Coronary artery (tissue), 2 donors: ENCODE measurements around the gene PGLYRP4.

Experiments used
- DNase-seq: peaks from one replicate; pipeline ENCODE4 v3.0.0-alpha.2; 2017; ENCODE audit warnings: low spot score
- H3K27ac ChIP-seq, 2 donors: fragments of 200-600 bp; sonication (generic); one replicate each; pipeline ENCODE4 v1.5.1; 2016 to 2019
- H3K4me3 ChIP-seq: fragments of 200-600 bp; sonication (generic); 2 replicates; pipeline ENCODE4 v1.5.1; 2016; ENCODE audit warnings: mild to moderate bottlenecking, moderate library complexity
- TF ChIP-seq, protein P1 (sequence below): fragments of 200-600 bp; sonication (generic); IDR thresholded peaks from one replicate; pipeline ENCODE4 v1.5.1; 2019; ENCODE audit warnings: antibody characterized with exemption

Gene PGLYRP4

DNA sequence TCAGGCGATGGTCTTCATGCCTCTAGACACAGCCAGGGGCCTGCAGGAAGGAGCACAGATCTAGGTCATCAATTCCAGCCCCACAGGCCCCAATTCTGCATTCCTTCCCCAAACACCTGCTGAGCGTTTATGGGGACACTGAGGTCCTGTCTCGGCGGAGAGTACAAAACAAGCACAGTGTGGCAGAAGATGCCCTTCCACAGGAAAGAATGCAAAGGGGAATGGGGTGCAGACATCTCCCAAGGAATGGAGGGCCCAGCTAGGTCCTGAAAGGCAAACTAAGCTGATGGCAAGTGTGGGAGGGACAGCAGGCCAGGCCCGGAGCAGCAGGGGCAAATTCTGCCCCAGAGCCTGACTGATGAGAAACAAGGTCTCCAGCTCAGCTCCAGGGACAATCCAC lies 45.8 kb upstream of the PGLYRP4 start:
- peak; percentile 41 for DNase-seq
- Histone ChIP-seq H3K4me3 (no peak overlapping the region), H3K27ac (no peak overlapping the region)
- TF ChIP-seq, protein P1, sequence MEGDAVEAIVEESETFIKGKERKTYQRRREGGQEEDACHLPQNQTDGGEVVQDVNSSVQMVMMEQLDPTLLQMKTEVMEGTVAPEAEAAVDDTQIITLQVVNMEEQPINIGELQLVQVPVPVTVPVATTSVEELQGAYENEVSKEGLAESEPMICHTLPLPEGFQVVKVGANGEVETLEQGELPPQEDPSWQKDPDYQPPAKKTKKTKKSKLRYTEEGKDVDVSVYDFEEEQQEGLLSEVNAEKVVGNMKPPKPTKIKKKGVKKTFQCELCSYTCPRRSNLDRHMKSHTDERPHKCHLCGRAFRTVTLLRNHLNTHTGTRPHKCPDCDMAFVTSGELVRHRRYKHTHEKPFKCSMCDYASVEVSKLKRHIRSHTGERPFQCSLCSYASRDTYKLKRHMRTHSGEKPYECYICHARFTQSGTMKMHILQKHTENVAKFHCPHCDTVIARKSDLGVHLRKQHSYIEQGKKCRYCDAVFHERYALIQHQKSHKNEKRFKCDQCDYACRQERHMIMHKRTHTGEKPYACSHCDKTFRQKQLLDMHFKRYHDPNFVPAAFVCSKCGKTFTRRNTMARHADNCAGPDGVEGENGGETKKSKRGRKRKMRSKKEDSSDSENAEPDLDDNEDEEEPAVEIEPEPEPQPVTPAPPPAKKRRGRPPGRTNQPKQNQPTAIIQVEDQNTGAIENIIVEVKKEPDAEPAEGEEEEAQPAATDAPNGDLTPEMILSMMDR, result no peak

DNA sequence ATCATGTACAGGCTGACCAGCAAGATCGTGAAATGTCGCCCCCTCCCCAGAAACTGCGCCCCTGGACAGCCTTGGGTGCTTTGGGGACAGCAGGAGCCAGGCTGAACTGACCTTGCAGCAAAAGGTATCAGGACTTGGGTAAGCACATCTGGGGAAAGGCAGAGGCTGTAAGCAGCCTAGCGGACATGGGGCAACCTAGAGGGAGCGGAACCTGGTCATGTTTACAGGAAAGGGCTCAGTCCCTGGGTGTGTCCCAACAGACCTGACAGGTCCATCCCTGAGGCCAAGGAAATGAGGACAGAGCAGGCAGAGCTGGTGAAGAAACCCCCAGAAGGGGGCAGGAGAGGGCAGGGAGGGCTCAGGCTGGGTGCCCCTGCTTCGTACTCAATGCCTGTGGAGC lies 45.3 kb upstream of the PGLYRP4 start:
- TF ChIP-seq, protein P1, result no peak

DNA sequence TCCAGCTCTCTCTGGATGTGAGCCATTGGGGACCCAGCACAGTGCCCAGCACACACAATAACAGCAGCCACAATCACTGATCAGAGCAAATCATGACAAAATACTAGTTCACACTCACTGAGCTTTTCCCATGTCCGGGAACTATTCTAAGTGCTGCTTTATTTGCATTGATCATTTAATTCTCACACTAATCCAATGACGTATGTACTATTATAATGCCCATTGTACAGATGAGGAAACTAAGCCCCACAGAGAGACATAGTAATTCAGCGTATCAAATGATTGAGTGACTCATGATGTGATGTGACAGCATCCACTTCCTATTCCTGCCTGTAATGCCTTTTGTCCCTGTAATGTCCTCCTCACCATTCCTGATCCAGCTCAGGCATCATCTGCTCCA lies 44.2 kb upstream of the PGLYRP4 start:
- DNase-seq, result no peak
- no peak overlapping the region for H3K27ac ChIP-seq
- TF ChIP-seq, protein P1, result no peak
- H3K4me3 ChIP-seq, result no peak overlapping the region

More for the DNA sequence above, 45.3 kb upstream of the PGLYRP4 start:
- Histone ChIP-seq H3K4me3 (no peak overlapping the region), H3K27ac (no peak overlapping the region)
- peak; percentile 59 for DNase-seq

DNA sequence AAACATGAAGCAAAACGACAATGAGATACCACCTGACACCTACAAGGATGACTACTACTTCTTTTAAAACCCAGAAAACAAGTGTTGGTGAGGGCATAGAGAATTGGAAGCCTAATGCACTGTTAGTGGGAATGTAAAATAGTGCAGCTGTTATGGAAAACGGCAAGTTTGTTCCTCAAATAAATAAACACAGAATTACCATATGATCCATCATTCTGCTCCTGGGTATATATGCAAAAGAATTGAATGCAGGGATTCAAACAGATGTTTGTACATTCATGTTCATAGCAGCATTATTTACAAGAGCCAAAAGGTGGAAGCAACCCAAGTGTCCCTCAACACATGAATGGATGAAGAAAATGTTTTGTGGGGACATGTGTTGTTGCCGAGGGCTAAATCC lies 43.6 kb upstream of the PGLYRP4 start:
- DNase-seq, result no peak
- H3K27ac ChIP-seq, result no peak overlapping the region
- TF ChIP-seq, protein P1, result no peak

DNA sequence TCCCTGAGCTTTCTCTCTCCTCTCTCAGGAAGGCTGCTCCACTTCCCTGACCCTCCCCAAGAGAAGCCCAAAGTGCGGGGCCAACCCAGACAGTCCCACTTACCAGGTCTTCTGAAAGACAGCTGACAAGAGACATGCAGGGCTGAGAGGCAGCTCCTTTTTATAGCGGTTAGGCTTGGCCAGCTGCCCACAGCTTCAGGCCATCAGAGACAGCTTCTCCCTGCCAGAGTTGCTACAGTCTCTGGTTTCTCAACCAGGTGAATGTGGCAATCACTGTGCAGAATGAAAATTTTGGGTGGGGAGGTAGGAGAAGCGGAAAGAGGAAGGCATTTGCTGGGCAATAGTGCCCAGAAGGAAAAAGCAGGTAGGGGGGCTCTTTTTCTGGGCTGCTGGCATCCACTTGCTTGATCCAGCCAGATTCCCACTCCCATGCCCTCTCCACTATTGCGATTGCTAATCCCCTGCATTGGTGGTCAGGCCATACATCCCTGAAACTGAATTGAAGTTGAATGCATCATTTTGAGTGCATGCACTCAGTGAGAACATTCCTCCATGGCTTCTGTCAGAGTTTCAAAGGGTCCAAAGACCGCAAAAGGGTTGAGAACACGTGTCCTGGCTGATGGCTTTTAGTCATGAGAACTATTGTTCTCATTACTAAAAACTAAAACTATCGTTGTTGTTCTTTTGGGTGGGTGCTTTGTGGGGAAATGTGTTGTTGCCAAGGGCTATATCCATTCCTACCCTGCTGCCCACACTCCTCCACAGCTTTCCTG lies 42.5 kb upstream of the PGLYRP4 start, which contains the start of gene S100A8:
TSS of gene S100A8 (minus strand) at position 136 of the 773 bp plus-strand sequence. CDS start 538 bp downstream, outside the sequence.
- DNase-seq, result no peak
- peak within 1 kb of the TSS; percentile 25 for H3K4me3 ChIP-seq
- TF ChIP-seq, protein P1, result no peak
- peak within 1 kb of the TSS in 1 of 2 donors; percentile 16 for H3K27ac ChIP-seq

More for the DNA sequence above, 43.6 kb upstream of the PGLYRP4 start:
- H3K4me3 ChIP-seq, result no peak overlapping the region

DNA sequence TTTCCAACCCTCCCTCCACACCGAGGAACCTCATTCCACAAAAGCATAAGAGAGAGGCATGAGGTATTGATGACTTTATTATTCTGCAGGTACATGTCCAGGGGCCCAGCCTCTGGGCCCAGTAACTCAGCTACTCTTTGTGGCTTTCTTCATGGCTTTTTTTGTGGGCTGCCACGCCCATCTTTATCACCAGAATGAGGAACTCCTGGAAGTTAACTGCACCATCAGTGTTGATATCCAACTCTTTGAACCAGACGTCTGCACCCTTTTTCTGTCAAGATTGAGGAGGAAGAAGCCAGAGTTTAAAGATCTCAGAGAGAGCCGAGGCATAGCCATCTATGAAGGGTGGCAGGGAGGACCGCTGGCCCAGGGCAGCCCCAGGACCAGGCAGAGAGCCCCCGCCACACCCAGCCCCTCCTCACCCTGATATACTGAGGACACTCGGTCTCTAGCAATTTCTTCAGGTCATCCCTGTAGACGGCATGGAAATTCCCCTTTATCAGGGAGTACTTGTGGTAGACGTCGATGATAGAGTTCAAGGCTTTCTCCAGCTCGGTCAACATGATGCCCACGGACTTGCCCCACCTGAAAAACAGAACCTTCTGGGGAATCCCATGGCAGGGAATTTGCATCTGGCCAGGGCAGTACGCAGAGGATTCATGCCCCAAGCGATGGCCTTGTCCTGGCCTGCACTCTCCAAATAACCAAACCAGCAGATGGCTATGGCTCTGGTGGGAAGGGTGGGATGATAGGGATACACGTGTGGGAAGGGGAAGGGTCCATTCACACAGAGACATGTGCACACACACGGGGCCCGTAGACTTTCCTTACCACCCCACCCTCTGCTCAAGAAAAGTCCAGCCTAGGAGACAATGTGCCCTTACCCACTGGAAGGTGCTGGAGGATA lies 41.6 kb upstream of the PGLYRP4 start:
- DNase-seq, result no peak
- Histone ChIP-seq H3K27ac (peak overlapping the region in 1 of 2 donors; percentile 16), H3K4me3 (peak overlapping the region; percentile 25)
- TF ChIP-seq, protein P1, result no peak
